ENCODE data around the gene ANKS1A.

Gene ANKS1A

DNA sequence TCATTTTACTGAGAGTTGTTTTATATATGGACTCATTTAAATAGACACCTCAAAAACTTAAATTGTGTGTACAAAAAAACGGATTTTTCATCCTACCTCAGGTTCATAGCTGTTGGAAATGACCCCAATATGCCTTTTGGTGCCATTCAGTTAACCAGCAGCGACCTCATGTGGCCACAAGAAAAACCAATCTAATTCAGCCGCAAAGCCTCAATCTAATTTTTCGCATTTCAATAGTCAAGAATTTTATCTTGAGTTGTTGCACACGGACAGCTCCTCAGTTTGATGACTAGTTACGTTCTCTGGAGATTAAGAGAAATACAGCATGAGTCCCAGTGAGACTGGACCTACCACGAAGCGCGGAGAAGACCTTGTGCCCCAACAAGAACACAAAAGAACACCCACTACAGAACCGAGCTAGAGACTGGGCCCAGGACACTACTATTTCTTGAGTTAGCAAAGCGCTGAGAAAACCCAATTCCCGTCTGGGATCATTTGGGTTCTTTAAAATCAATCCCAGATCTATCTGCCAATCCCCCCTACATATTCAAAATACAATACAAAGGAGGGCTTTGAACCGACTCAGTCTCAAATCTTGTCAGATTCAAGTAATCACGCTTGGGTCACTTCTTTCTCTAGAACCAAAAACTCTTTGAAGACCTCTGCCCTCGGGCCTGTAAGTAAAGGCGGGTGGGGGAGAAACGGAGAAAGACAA is 251.0 kb downstream of the ANKS1A start:
- H3K27ac ChIP-seq, result no peak overlapping the region
- peak; percentile 83 for TF ChIP-seq CTCF (conservative IDR thresholded peaks at IDR 0.05)

GRCh38 chr6:35140639-35141006 is 251.6 kb downstream of the ANKS1A start:
- no peak for TF ChIP-seq CTCF (conservative IDR thresholded peaks at IDR 0.05)

More at GRCh38 chr6:35140639-35141006, 251.6 kb downstream of the ANKS1A start:
- no peak overlapping the region for H3K27ac ChIP-seq
